ENCODE measurements around the gene MMD. TPM values are rescaled to one million over a fixed set of nuclear protein-coding genes. Genes with fewer than 3 reads are reported as not detected.
"Not testable (repeated sequence)": the region's sequence is repeated elsewhere in the genome, so short reads cannot be mapped to it uniquely, and the experiment has no call there.

Gene MMD
- polyA plus RNA-seq, 3 donors, result 3.4 to 7.0 (median 4.6) TPM

DNA sequence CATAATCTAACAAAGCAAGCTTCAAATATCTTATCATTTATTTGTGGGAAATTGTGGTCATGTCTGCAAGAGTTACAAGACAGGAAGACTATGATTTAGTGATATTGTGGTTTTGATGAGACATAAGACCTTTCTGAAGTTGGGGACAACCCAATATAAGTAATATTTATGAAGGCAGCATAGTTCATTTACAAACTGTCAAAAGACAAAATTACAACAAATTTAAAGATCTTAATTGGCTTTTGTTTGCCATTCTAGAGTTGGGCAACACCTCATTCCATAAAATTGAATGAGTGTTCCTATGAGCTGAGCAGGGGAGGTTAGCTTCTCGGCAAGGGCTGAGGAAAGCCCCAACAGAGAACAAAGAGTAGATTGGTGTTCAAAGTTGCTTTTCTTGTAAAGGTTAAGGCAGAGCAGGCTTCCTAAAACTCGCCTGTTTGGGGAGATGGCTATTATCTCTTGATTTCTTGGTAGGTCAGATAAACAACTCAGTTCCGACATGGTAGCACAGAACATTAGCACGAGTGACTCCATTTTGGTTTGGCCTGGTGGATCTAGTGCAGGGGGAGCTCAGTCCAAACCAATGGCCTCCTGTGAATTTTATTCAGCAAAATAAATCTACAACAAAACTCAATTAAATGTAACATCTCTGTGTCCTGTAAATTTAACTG, 10.9 kb upstream of the MMD start:
- Histone ChIP-seq H3K27me3 (ENCODE audit: control insufficient read depth in 2 of 2, insufficient read depth in 2 of 2, low read length in 2 of 2) (peaks cover 0 to 2% of the 10 kb centered on the region in 2 donors), H4K20me1 (ENCODE audit: insufficient read depth, low read length) (no peaks in the 10 kb centered on the region), H3K9ac (ENCODE audit: insufficient read depth, low read length, poor library complexity, severe bottlenecking) (no peak overlapping the region), H3K4me2 (replicated peaks; ENCODE audit: extremely low read depth, low read length, poor library complexity, severe bottlenecking) (no peak overlapping the region), H3K4me1 (ENCODE audit: control insufficient read depth in 1 of 2, insufficient read depth in 2 of 2, low read length in 2 of 2) (peaks cover 11% of the 10 kb centered on the region in 2 donors), H3K9me3 (replicated peaks in 1 of 2; ENCODE audit: control insufficient read depth in 1 of 2, insufficient read depth in 1 of 2, low read length in 2 of 2) (no peaks in the 10 kb centered on the region), H3K36me3 (replicated peaks in 1 of 2; ENCODE audit: control insufficient read depth in 1 of 2, insufficient read depth in 2 of 2, low read length in 2 of 2) (no peaks in the 10 kb centered on the region), H3K4me3 (replicated peaks in 1 of 3; ENCODE audit: low read depth in 2 of 3, low read length in 3 of 3) (no peak overlapping the region), H3K27ac (ENCODE audit: low read depth in 1 of 2, low read length in 2 of 2) (no peak overlapping the region), H3K79me2 (ENCODE audit: insufficient read depth, low read length) (no peaks in the 10 kb centered on the region), H2AFZ (ENCODE audit: insufficient read depth, low read depth, low read length, poor library complexity, severe bottlenecking) (no peak overlapping the region)
- Mint-ChIP-seq H3K4me3 (no peak overlapping the region), H3K4me1 (peaks cover 14% of the 10 kb centered on the region), H3K9me3 (peaks cover 0 to 2% (median 0%) of the 10 kb centered on the region in 7 donors), H3K36me3 (no peaks in the 10 kb centered on the region), H3K27ac (no peak overlapping the region), H3K27me3 (ENCODE audit: low read depth in 3 of 3) (peaks cover 1 to 10% (median 3%) of the 10 kb centered on the region in 3 donors)
- intact Hi-C loops (cut with micrococcal nuclease), result no loop called here
- DNase-seq, result no peak
- TF ChIP-seq, protein P1, sequence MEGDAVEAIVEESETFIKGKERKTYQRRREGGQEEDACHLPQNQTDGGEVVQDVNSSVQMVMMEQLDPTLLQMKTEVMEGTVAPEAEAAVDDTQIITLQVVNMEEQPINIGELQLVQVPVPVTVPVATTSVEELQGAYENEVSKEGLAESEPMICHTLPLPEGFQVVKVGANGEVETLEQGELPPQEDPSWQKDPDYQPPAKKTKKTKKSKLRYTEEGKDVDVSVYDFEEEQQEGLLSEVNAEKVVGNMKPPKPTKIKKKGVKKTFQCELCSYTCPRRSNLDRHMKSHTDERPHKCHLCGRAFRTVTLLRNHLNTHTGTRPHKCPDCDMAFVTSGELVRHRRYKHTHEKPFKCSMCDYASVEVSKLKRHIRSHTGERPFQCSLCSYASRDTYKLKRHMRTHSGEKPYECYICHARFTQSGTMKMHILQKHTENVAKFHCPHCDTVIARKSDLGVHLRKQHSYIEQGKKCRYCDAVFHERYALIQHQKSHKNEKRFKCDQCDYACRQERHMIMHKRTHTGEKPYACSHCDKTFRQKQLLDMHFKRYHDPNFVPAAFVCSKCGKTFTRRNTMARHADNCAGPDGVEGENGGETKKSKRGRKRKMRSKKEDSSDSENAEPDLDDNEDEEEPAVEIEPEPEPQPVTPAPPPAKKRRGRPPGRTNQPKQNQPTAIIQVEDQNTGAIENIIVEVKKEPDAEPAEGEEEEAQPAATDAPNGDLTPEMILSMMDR (IDR thresholded peaks at IDR 0.05), result no peak
- WGBS (ENCODE audit: insufficient coverage), result 88% methylated on average over 1 of the region's 4 CpGs

DNA sequence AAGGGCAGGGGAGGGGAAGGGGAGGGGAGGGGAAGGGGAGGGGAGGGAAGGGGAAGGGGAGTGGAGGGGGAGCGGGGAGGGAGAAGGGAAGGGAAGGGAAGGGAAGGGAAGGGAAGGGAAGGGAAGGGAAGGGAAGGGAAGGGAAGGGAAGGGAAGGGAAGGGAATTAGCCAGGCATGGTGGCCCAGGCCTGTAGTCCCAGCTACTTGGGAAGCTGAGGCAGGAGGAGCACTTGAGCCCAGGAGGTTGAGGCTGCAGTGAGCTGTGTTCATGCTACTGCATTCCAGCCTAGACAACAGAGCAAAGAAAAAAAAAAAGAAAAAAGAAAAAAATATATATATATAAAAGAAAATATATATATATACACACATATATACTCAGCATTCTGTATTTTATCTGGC, 10.3 kb upstream of the MMD start:
- WGBS (ENCODE audit: insufficient coverage), result no CpG with 5 or more reads among the region's 1 CpG
- H3K4me2 ChIP-seq (replicated peaks; ENCODE audit: extremely low read depth, low read length, poor library complexity, severe bottlenecking); DNase-seq; H3K4me1 ChIP-seq (ENCODE audit: control insufficient read depth in 1 of 2, insufficient read depth in 2 of 2, low read length in 2 of 2); H3K9me3 Mint-ChIP-seq; H3K79me2 ChIP-seq (ENCODE audit: insufficient read depth, low read length); H3K9me3 ChIP-seq (replicated peaks in 1 of 2; ENCODE audit: control insufficient read depth in 1 of 2, insufficient read depth in 1 of 2, low read length in 2 of 2); H3K27me3 ChIP-seq (ENCODE audit: control insufficient read depth in 2 of 2, insufficient read depth in 2 of 2, low read length in 2 of 2); H3K36me3 Mint-ChIP-seq; H3K27me3 Mint-ChIP-seq (ENCODE audit: low read depth in 3 of 3); H3K9ac ChIP-seq (ENCODE audit: insufficient read depth, low read length, poor library complexity, severe bottlenecking); H3K4me3 Mint-ChIP-seq; H4K20me1 ChIP-seq (ENCODE audit: insufficient read depth, low read length); H3K27ac ChIP-seq (ENCODE audit: low read depth in 1 of 2, low read length in 2 of 2); H2AFZ ChIP-seq (ENCODE audit: insufficient read depth, low read depth, low read length, poor library complexity, severe bottlenecking); H3K4me1 Mint-ChIP-seq; intact Hi-C loops (cut with micrococcal nuclease); H3K36me3 ChIP-seq (replicated peaks in 1 of 2; ENCODE audit: control insufficient read depth in 1 of 2, insufficient read depth in 2 of 2, low read length in 2 of 2); H3K4me3 ChIP-seq (replicated peaks in 1 of 3; ENCODE audit: low read depth in 2 of 3, low read length in 3 of 3); H3K27ac Mint-ChIP-seq: not testable (repeated sequence)

All from CD14-positive monocyte (primary cell).